Measurements from ENCODE around the gene WDR83. TPM values are rescaled to one million over a fixed set of nuclear protein-coding genes. Genes with fewer than 3 reads are reported as not detected.
A peak's percentile ranks its signal among the peaks of the same experiment; 100 is the strongest.
"Not testable (repeated sequence)": the region's sequence is repeated elsewhere in the genome, so short reads cannot be mapped to it uniquely, and the experiment has no call there.

WDR83 gene
- total RNA-seq, result 10 to 100 TPM; 17.5 to 23.2 TPM

DNA sequence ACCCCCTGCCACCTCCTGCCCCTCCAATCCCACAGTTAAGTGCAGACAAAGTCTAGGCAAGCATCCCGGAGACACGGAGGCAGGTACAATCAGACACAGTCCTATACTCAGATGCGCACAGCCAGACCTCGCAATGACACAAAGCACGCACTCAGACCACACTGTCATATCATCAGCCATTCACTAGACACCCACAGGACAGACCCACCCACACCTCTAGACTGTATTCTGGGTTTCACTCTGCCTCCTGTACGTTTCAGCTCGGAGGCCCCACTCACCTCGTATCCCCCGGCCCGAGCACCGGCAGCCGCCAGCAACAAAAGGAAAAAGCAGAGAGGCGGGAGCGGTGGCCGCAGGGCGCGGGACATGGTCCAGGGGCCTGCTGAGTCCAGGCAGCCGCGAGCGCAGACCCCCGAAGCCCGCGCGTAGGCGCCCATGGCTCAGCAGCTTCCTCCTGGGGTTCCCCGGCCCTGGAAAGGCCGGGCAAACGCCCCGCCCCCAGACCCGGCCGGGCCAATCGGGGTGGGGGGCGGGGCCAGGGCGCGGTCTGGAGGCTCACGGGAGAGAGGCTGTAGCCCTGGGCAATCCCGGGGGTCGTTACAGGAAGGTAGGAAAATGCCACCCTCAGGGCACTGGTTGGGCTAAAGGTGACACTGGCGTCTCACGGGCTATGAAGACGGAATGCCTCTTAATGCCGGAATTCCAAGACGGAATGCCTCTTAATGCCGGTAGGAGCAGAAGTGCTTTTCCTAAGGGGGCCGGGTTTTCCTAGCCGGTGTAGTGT lies at the start of gene WDR83, which contains the start of gene MAN2B1:
Gene WDR83, plus strand, starts transcription at position 543 of the 784 bp plus-strand sequence. CDS start 2,984 bp downstream, outside the sequence.
Gene MAN2B1, minus strand, starts transcription at position 478 of the 784 bp plus-strand sequence. Its CDS starts 41 bp downstream, at position 437.
- peak; percentile 74 for ATAC-seq

GRCh38 chr19:12617646-12618045 lies 49.0 kb upstream of the WDR83 start:
- Mint-ChIP-seq H3K4me1 (ENCODE audit: low read depth) (peaks cover 30% of the 10 kb centered on the region), H3K9me3 (no peaks in the 10 kb centered on the region), H3K27me3 (no peaks in the 10 kb centered on the region), H3K27ac (no peak overlapping the region), H3K36me3 (ENCODE audit: low read depth) (peaks cover 32% of the 10 kb centered on the region), H3K4me3 (no peak overlapping the region)
- TF ChIP-seq, protein P1, sequence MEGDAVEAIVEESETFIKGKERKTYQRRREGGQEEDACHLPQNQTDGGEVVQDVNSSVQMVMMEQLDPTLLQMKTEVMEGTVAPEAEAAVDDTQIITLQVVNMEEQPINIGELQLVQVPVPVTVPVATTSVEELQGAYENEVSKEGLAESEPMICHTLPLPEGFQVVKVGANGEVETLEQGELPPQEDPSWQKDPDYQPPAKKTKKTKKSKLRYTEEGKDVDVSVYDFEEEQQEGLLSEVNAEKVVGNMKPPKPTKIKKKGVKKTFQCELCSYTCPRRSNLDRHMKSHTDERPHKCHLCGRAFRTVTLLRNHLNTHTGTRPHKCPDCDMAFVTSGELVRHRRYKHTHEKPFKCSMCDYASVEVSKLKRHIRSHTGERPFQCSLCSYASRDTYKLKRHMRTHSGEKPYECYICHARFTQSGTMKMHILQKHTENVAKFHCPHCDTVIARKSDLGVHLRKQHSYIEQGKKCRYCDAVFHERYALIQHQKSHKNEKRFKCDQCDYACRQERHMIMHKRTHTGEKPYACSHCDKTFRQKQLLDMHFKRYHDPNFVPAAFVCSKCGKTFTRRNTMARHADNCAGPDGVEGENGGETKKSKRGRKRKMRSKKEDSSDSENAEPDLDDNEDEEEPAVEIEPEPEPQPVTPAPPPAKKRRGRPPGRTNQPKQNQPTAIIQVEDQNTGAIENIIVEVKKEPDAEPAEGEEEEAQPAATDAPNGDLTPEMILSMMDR (IDR thresholded peaks at IDR 0.05), result no peak
- DNase-seq (no peak), ATAC-seq (no peak)
- ChIA-PET POLR2A (no interaction called here), CTCF (interaction anchor here (1.4 kb wide), 1 partner anchor 22 kb away, joined by 5 read pairs; no protein-coding TSS in a partner anchor)
- intact Hi-C loops (cut with micrococcal nuclease), result loop anchor here (10.0 kb wide), 1 partner anchor 47 kb away; the partner anchor contains the start of genes MAN2B1 and WDR83

More for the DNA sequence above, at the start of gene WDR83, which contains the start of gene MAN2B1:
- intact Hi-C loops (cut with micrococcal nuclease), result loop anchor here (5.0 to 10.0 kb wide), 2 partner anchors 52 to 104 kb away; partner anchors contain the start of genes ZNF490 and ZNF791
- peaks cover 51% of the 10 kb centered on the region for H3K36me3 Mint-ChIP-seq (ENCODE audit: low read depth)
- CTCF ChIA-PET, result interaction anchor here (0.8 to 3.4 kb wide), 5 partner anchors 10 to 181 kb away, joined by 3 to 12 read pairs (median 7); no protein-coding TSS in a partner anchor
- H3K4me1 Mint-ChIP-seq (ENCODE audit: low read depth), result peaks cover 37% of the 10 kb centered on the region
- H3K4me3 Mint-ChIP-seq, result peak within 1 kb of the TSS; percentile 99
- DNase-seq, result peak; percentile 88
- POLR2A ChIA-PET, result interaction anchor here (0.6 to 1.9 kb wide), 10 partner anchors 9 to 94 kb away, joined by 3 to 6 read pairs (median 4); partner anchors contain the start of genes FBXW9, ZNF490 and ZNF791
- peak within 1 kb of the TSS; percentile 95 for H3K27ac Mint-ChIP-seq
- TF ChIP-seq, protein P1 (IDR thresholded peaks at IDR 0.05), result no peak
- no peaks in the 10 kb centered on the region for H3K27me3 Mint-ChIP-seq
- H3K9me3 Mint-ChIP-seq, result no peaks in the 10 kb centered on the region

- ATAC-seq; DNase-seq; H3K4me3 Mint-ChIP-seq; H3K27me3 Mint-ChIP-seq; POLR2A ChIA-PET; H3K27ac Mint-ChIP-seq; CTCF ChIA-PET; H3K9me3 Mint-ChIP-seq; intact Hi-C loops (cut with micrococcal nuclease): not testable (repeated sequence)
- Mint-ChIP-seq H3K4me1 (ENCODE audit: low read depth) (peaks cover 11% of the 10 kb centered on the region), H3K36me3 (ENCODE audit: low read depth) (peaks cover 21% of the 10 kb centered on the region)
These were observed 45.2 kb upstream of the WDR83 start for GRCh38 chr19:12621253-12622024.

GRCh38 chr19:12623361-12624031 lies 43.1 kb upstream of the WDR83 start:
- H3K36me3 Mint-ChIP-seq (ENCODE audit: low read depth), result peaks cover 39% of the 10 kb centered on the region
- intact Hi-C loops (cut with micrococcal nuclease), result no loop called here
- ChIA-PET CTCF (interaction anchor here (1.2 to 1.5 kb wide), 3 partner anchors 16 to 49 kb away, joined by 3 to 4 read pairs (median 4); no protein-coding TSS in a partner anchor), POLR2A (interaction anchor here (0.5 to 2.5 kb wide), 5 partner anchors 16 to 1872 kb away, joined by 3 to 7 read pairs (median 4); no protein-coding TSS in a partner anchor)
- no peak for DNase-seq
- peaks cover 5% of the 10 kb centered on the region for H3K4me1 Mint-ChIP-seq (ENCODE audit: low read depth)
- no peak overlapping the region for H3K4me3 Mint-ChIP-seq
- TF ChIP-seq, protein P1 (IDR thresholded peaks at IDR 0.05), result no peak
- H3K9me3 Mint-ChIP-seq, result peaks cover 10% of the 10 kb centered on the region
- no peak overlapping the region for H3K27ac Mint-ChIP-seq
- ATAC-seq, result no peak
- H3K27me3 Mint-ChIP-seq, result no peaks in the 10 kb centered on the region
